GM12878 (cell line): Measurements from ENCODE around the gene MAML2. TPM values are rescaled to one million over a fixed set of nuclear protein-coding genes. Genes with fewer than 3 reads are reported as not detected.

Source experiments
- ATAC-seq: fragments of 200-7000 bp; cut with Tn5 transposase; 3 replicates; pipeline ENCODE4 v1.9.1; 2020; ENCODE audit warnings: mild to moderate bottlenecking, moderate library complexity
- BruUV-seq: library from RNA; stranded (reverse); fragments of 400-500 nt; replicated peaks from 2 replicates; lab custom pipeline; 2021; lab: Mats Ljungman, UMichigan
- CTCF ChIA-PET: fragments of 300-600 bp; sonication (Branson Sonifier 250); formaldehyde crosslinking; extraction: SDS; loops from one replicate; lab custom pipeline; 2021; ENCODE audit warnings: inconsistent platforms; lab: Yijun Ruan, JAX
- POLR2A ChIA-PET: fragments of 350-600 bp; formaldehyde crosslinking; extraction: SDS; loops from one replicate; lab custom pipeline; 2021; ENCODE audit warnings: inconsistent platforms; lab: Charles Lee
- RAD21 ChIA-PET: fragments of 300-600 bp; sonication (Branson Sonifier 250); formaldehyde crosslinking; loops from one replicate; lab custom pipeline; 2023; ENCODE audit warnings: antibody characterized with exemption; ENCODE audit not compliant: unreplicated experiment; lab: Charles Lee
- SMC1A ChIA-PET: fragments of 300-600 bp; sonication (Branson Sonifier 250); formaldehyde crosslinking; loops from one replicate; lab custom pipeline; 2023; ENCODE audit not compliant: unreplicated experiment, uncharacterized antibody; lab: Charles Lee
- DNase-seq: peaks from one replicate; pipeline ENCODE4 v3.0.0-alpha.2; 2011; ENCODE audit warnings: low read depth, low spot score
- FAIRE-seq: peaks from 3 replicates; lab custom pipeline; 2011; peaks lifted over from hg19 to GRCh38; lab: Jason Lieb, UNC
- H2AFZ ChIP-seq: 2 replicates; pipeline ENCODE4 v1.6.0; 2011; ENCODE audit warnings: low read depth, low read length, control low read depth; ENCODE audit not compliant: control insufficient read depth
- H3K27ac ChIP-seq: 2 replicates; pipeline ENCODE4 v1.5.1; 2011; ENCODE audit warnings: control low read depth; ENCODE audit not compliant: control insufficient read depth, insufficient read depth
- H3K27me3 ChIP-seq, 2 experiments: replicated peaks in 1 of 2; 2 replicates each; pipeline versions ENCODE4 v1.6.0 to v1.6.1; 2011; ENCODE audit warnings: low read length in 1 of 2; ENCODE audit not compliant: control insufficient read depth in 2 of 2, insufficient read depth in 2 of 2
- H3K36me3 ChIP-seq, 2 experiments: 2 replicates each; pipeline ENCODE4 v1.5.1; 2011; ENCODE audit warnings: low read length in 1 of 2; ENCODE audit not compliant: control insufficient read depth in 2 of 2, insufficient read depth in 2 of 2
- H3K4me1 ChIP-seq: 2 replicates; pipeline ENCODE4 v1.6.1; 2011; ENCODE audit warnings: mild to moderate bottlenecking, low read length, moderate library complexity, mixed read lengths; ENCODE audit not compliant: control insufficient read depth, insufficient read depth
- H3K4me2 ChIP-seq: 2 replicates; pipeline ENCODE4 v1.6.0; 2011; ENCODE audit warnings: control low read depth; ENCODE audit not compliant: control insufficient read depth, insufficient read depth
- H3K4me3 ChIP-seq: fragments of 200-600 bp; sonication (generic); 2 replicates; pipeline ENCODE4 v1.5.1; 2016
- H3K79me2 ChIP-seq: 2 replicates; pipeline ENCODE4 v1.6.0; 2011; ENCODE audit warnings: low read length; ENCODE audit not compliant: control insufficient read depth, insufficient read depth
- H3K9ac ChIP-seq: 2 replicates; pipeline ENCODE4 v1.8.0; 2011; ENCODE audit warnings: low read length, control low read depth, mixed read lengths; ENCODE audit not compliant: control insufficient read depth, insufficient read depth
- H3K9me3 ChIP-seq: replicated peaks from 3 replicates; pipeline ENCODE4 v1.5.1; 2011; ENCODE audit warnings: mild to moderate bottlenecking, low read length; ENCODE audit not compliant: control insufficient read depth, insufficient read depth
- H4K20me1 ChIP-seq: 2 replicates; pipeline ENCODE4 v1.6.0; 2011; ENCODE audit not compliant: control insufficient read depth, insufficient read depth
- BCL11A ChIP-seq: IDR thresholded peaks from 2 replicates; pipeline ENCODE4 v1.6.1; 2011; ENCODE audit warnings: low read depth, low read length
- CBX3 ChIP-seq: fragments of 200-600 bp; sonication (generic); IDR thresholded peaks from 2 replicates; pipeline ENCODE4 v1.6.1; 2016; ENCODE audit warnings: low read depth, borderline replicate concordance
- CEBPB ChIP-seq, 2 experiments: fragments of 150-350 bp in 1 of 2; IDR thresholded peaks; 2 replicates each; pipeline ENCODE4 v1.6.1; 2012 to 2014; ENCODE audit warnings: low read depth in 2 of 2, low read length in 2 of 2, borderline replicate concordance in 1 of 2, inconsistent platforms in 1 of 2
- CHD1 ChIP-seq: IDR thresholded peaks from 2 replicates; pipeline ENCODE4 v1.6.1; 2012; ENCODE audit warnings: low read depth, low read length, improper control_type of control experiment
- CTCF ChIP-seq, 3 experiments: IDR thresholded peaks in 2 of 3; conservative IDR thresholded peaks in 1 of 3; 2 replicates each; pipeline ENCODE4 v1.5.1; 2011; ENCODE audit warnings: low read depth in 3 of 3, low read length in 3 of 3, mild to moderate bottlenecking in 3 of 3, control low read depth in 2 of 3, moderate library complexity in 2 of 3, inconsistent platforms in 1 of 3, mixed read lengths in 1 of 3; ENCODE audit not compliant: control insufficient read depth in 2 of 3, insufficient read depth in 1 of 3; ENCODE audit errors: extremely low read depth in 1 of 3
- DPF2 ChIP-seq: fragments of 450-650 bp; IDR thresholded peaks from 2 replicates; pipeline ENCODE4 v1.6.1; 2017; ENCODE audit warnings: mild to moderate bottlenecking
- GATAD2B ChIP-seq: fragments of 450-650 bp; conservative IDR thresholded peaks from 2 replicates; pipeline ENCODE4 v1.6.1; 2017; ENCODE audit warnings: low read depth, mild to moderate bottlenecking, moderate library complexity
- NR2C2 ChIP-seq: IDR thresholded peaks from 2 replicates; pipeline ENCODE4 v1.6.1; 2011; ENCODE audit warnings: borderline replicate concordance, low read depth; ENCODE audit not compliant: control insufficient read depth, insufficient read length
- RUNX3 ChIP-seq: IDR thresholded peaks from 2 replicates; pipeline ENCODE4 v1.6.1; 2012; ENCODE audit warnings: low read length, inconsistent platforms
- SMARCA5 ChIP-seq: fragments of 450-650 bp; IDR thresholded peaks from 2 replicates; pipeline ENCODE4 v1.6.1; 2017; ENCODE audit warnings: mild to moderate bottlenecking
- SRF ChIP-seq, 2 experiments: IDR thresholded peaks; 2 replicates each; pipeline ENCODE4 v1.6.1; 2011; ENCODE audit warnings: low read depth in 2 of 2, low read length in 2 of 2, mild to moderate bottlenecking in 1 of 2, moderate library complexity in 1 of 2
- SUZ12 ChIP-seq: fragments of 200-600 bp; sonication (generic); IDR thresholded peaks from one replicate; pipeline ENCODE4 v1.6.1; 2018; ENCODE audit warnings: antibody characterized with exemption, mild to moderate bottlenecking; ENCODE audit not compliant: unreplicated experiment
- ZBTB4 ChIP-seq: fragments of 450-650 bp; formaldehyde crosslinking; IDR thresholded peaks from 2 replicates; pipeline ENCODE4 v1.4.0; 2022; ENCODE audit warnings: mild to moderate bottlenecking, moderate library complexity
- WGBS: methylation state at CpG from one replicate; pipeline ENCODE4 v1.1.6; 2016; ENCODE audit warnings: low lambda C conversion rate; ENCODE audit not compliant: insufficient replicate concordance, insufficient coverage; ENCODE audit errors: missing lambda C conversion rate; 5-methylcytosine and 5-hydroxymethylcytosine counted together
- in situ Hi-C: fragments of 300-500 bp; cut with MboI; formaldehyde crosslinking; loops from 9 replicates; pipeline ENCODE4 v1.14.3; 2018; ENCODE audit warnings: mixed read lengths
- intact Hi-C: fragments of 100-400 bp; cut with micrococcal nuclease; formaldehyde crosslinking; loops from one replicate; pipeline ENCODE4 v1.14.2; 2022; ENCODE audit not compliant: unreplicated experiment
- polyA plus RNA-seq, 11 experiments: library from polyadenylated mRNA; depleted of rRNA in 4 of 11; unstranded in 6 of 11; stranded (reverse) in 5 of 11; fragments of >200 nt; fragmentation: Nextera tagmentation in 4 of 11; fragmentation: Illumina TruSeq in 1 of 11; extraction: Ambion mirVana in 4 of 11; extraction: Trizol in 1 of 11; gene quantifications; 1 replicate in 1 of 11; 2 replicates in 10 of 11; pipeline versions ENCODE4 v1.2.1 to v1.2.3, GENCODE V29; 2011 to 2016; ENCODE audit warnings: inconsistent platforms in 2 of 11, missing spikeins in 2 of 11, low read depth in 1 of 11
- total RNA-seq, 4 experiments: library from RNA; depleted of rRNA in 3 of 4; stranded (reverse); fragments of >200 nt in 3 of 4; fragmentation: Illumina TruSeq in 1 of 4; extraction: Trizol in 1 of 4; gene quantifications; 2 replicates each; pipeline versions ENCODE4 v1.2.1 to v1.2.3, GENCODE V29; 2013 to 2021

MAML2 gene
- total and polyA plus RNA-seq, 10 of the 15 experiments (the other 5 are each of a cell fraction or from before 2014, with no cell fraction given) = 2.5 to 15.1 (median 12.0) TPM

GRCh38 chr11:96103721-96104120 lies 239.3 kb downstream of the MAML2 start (continued):
- TF ChIP-seq ZBTB4 (no peak), BCL11A (no peak), RUNX3 (no peak), CHD1 (no peak), SMARCA5 (no peak), GATAD2B (no peak), DPF2 (no peak)

GRCh38 chr11:96103102-96103501 lies 239.9 kb downstream of the MAML2 start:
- Histone ChIP-seq H3K36me3 (no peaks in the 10 kb centered on the region), H3K4me3 (no peak overlapping the region), H3K4me2 (no peak overlapping the region), H3K79me2 (no peaks in the 10 kb centered on the region; the same call in 1 of the 2 replicates), H4K20me1 (no peaks in the 10 kb centered on the region), H2AFZ (no peak overlapping the region), H3K27ac (no peak overlapping the region), H3K27me3 (no peaks in the 10 kb centered on the region), H3K9me3 (no peaks in the 10 kb centered on the region), H3K9ac (no peak overlapping the region), H3K4me1 (no peaks in the 10 kb centered on the region)
- TF ChIP-seq CTCF (IDR thresholded peaks at IDR 0.05 in 2 of 3, conservative IDR thresholded peaks at IDR 0.05 in 1 of 3; ENCODE audit: control insufficient read depth in 2 of 3, extremely low read depth in 1 of 3, insufficient read depth in 1 of 3, low read depth in 3 of 3, low read length in 3 of 3) (no peak), CHD1 (no peak), SUZ12 (no peak), NR2C2 (no peak), ZBTB4 (no peak), SRF (IDR thresholded peaks at IDR 0.05; ENCODE audit: low read depth in 2 of 2, low read length in 2 of 2) (no peak), CEBPB (IDR thresholded peaks at IDR 0.05; ENCODE audit: borderline replicate concordance in 1 of 2, low read depth in 2 of 2, low read length in 2 of 2) (no peak), CBX3 (no peak)
- WGBS = 100% methylated on average over 1 of the region's 1 CpG
- CTCF ChIA-PET = no interaction called here
- in situ Hi-C loops (no loop called here), intact Hi-C loops (no loop called here)
- RAD21 ChIA-PET = no interaction called here
- SMC1A ChIA-PET = interaction anchor here (0.6 to 1.1 kb wide), 2 partner anchors 13 to 240 kb away, joined by 3 read pairs; no protein-coding TSS in a partner anchor
- ATAC-seq (no peak), DNase-seq (no peak), FAIRE-seq (no peak)
- no TSS peak for BruUV-seq
- POLR2A ChIA-PET = no interaction called here
